ENCODE results near the gene F5. TPM values are rescaled to one million over a fixed set of nuclear protein-coding genes. Genes with fewer than 3 reads are reported as not detected.

Gene F5
- total and polyA plus RNA-seq, 2 donors (not counting 1 experiment from before 2014, with no cell fraction given), result 0.01 to 0.27 TPM

GRCh38 chr1:169517558-169518186 is 68.6 kb downstream of the F5 start:
- TF ChIP-seq, protein P1, sequence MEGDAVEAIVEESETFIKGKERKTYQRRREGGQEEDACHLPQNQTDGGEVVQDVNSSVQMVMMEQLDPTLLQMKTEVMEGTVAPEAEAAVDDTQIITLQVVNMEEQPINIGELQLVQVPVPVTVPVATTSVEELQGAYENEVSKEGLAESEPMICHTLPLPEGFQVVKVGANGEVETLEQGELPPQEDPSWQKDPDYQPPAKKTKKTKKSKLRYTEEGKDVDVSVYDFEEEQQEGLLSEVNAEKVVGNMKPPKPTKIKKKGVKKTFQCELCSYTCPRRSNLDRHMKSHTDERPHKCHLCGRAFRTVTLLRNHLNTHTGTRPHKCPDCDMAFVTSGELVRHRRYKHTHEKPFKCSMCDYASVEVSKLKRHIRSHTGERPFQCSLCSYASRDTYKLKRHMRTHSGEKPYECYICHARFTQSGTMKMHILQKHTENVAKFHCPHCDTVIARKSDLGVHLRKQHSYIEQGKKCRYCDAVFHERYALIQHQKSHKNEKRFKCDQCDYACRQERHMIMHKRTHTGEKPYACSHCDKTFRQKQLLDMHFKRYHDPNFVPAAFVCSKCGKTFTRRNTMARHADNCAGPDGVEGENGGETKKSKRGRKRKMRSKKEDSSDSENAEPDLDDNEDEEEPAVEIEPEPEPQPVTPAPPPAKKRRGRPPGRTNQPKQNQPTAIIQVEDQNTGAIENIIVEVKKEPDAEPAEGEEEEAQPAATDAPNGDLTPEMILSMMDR (IDR thresholded peaks at IDR 0.05), result no peak
- no peak for TF ChIP-seq EZH2 (IDR thresholded peaks at IDR 0.05; ENCODE audit: borderline replicate concordance, insufficient read depth, low read depth, low read length, poor library complexity, severe bottlenecking)

GRCh38 chr1:169515641-169516040 is 70.6 kb downstream of the F5 start:
- Histone ChIP-seq H3K4me3 (ENCODE audit: control extremely low read depth in 1 of 5, extremely low read depth in 1 of 5, insufficient read depth in 1 of 5, low read depth in 2 of 5, low read length in 4 of 5) (no peak overlapping the region), H3K27me3 (replicated peaks in 1 of 4; ENCODE audit: control extremely low read depth in 1 of 4, control insufficient read depth in 3 of 4, insufficient read depth in 4 of 4, low read length in 3 of 4) (no peaks in the 10 kb centered on the region), H3K4me1 (ENCODE audit: control insufficient read depth in 2 of 2, insufficient read depth in 2 of 2, low read length in 2 of 2) (no peaks in the 10 kb centered on the region), H3K36me3 (replicated peaks in 1 of 2; ENCODE audit: control extremely low read depth in 1 of 2, control insufficient read depth in 1 of 2, extremely low read depth in 1 of 2, insufficient read depth in 2 of 2, low read length in 1 of 2) (no peaks in the 10 kb centered on the region), H2AFZ (ENCODE audit: insufficient read depth, low read depth, low read length, poor library complexity, severe bottlenecking) (no peak overlapping the region), H3K9me3 (ENCODE audit: control extremely low read depth in 1 of 3, control insufficient read depth in 2 of 3, insufficient read depth in 1 of 3, low read length in 2 of 3) (no peaks in the 10 kb centered on the region), H3K9ac (ENCODE audit: low read length) (no peak overlapping the region), H3K79me2 (ENCODE audit: control insufficient read depth, insufficient read depth, low read length) (no peaks in the 10 kb centered on the region), H3K27ac (ENCODE audit: low read length in 2 of 2) (no peak overlapping the region), H3K4me2 (replicated peaks; ENCODE audit: low read depth, low read length, poor library complexity, severe bottlenecking) (no peak overlapping the region), H4K20me1 (ENCODE audit: control insufficient read depth, insufficient read depth, low read length, poor library complexity, severe bottlenecking) (no peaks in the 10 kb centered on the region)
- no peak overlapping the region for H3K4me3 Mint-ChIP-seq
- POLR2A ChIA-PET, result no interaction called here
- no peak for ATAC-seq (ENCODE audit: low read depth)
- no peaks in the 10 kb centered on the region for H3K4me1 Mint-ChIP-seq
- H3K27me3 Mint-ChIP-seq, result no peaks in the 10 kb centered on the region
- no peak for TF ChIP-seq EZH2 (IDR thresholded peaks at IDR 0.05; ENCODE audit: borderline replicate concordance, insufficient read depth, low read depth, low read length, poor library complexity, severe bottlenecking)
- TF ChIP-seq, protein P1 (IDR thresholded peaks at IDR 0.05), result no peak
- intact Hi-C loops (cut with micrococcal nuclease), result no loop called here
- H3K27ac Mint-ChIP-seq, result no peak overlapping the region
- no peak for DNase-seq
- CTCF ChIA-PET, result no interaction called here
- H3K9me3 Mint-ChIP-seq (ENCODE audit: insufficient read depth), result no peaks in the 10 kb centered on the region

More at GRCh38 chr1:169517558-169518186, 68.6 kb downstream of the F5 start:
- H3K27ac ChIP-seq (ENCODE audit: low read length in 2 of 2), result no peak overlapping the region
- no peak overlapping the region for H3K9ac ChIP-seq (ENCODE audit: low read length)
- Mint-ChIP-seq H3K27me3 (no peaks in the 10 kb centered on the region), H3K4me1 (no peaks in the 10 kb centered on the region), H3K27ac (no peak overlapping the region), H3K9me3 (ENCODE audit: insufficient read depth) (no peaks in the 10 kb centered on the region), H3K4me3 (no peak overlapping the region)
- DNase-seq (no peak), ATAC-seq (ENCODE audit: low read depth) (no peak)
- H3K9me3 ChIP-seq (ENCODE audit: control extremely low read depth in 1 of 3, control insufficient read depth in 2 of 3, insufficient read depth in 1 of 3, low read length in 2 of 3), result no peaks in the 10 kb centered on the region
- no peaks in the 10 kb centered on the region for H3K79me2 ChIP-seq (ENCODE audit: control insufficient read depth, insufficient read depth, low read length)
- H4K20me1 ChIP-seq (ENCODE audit: control insufficient read depth, insufficient read depth, low read length, poor library complexity, severe bottlenecking), result no peaks in the 10 kb centered on the region
- H3K27me3 ChIP-seq (replicated peaks in 1 of 4; ENCODE audit: control extremely low read depth in 1 of 4, control insufficient read depth in 3 of 4, insufficient read depth in 4 of 4, low read length in 3 of 4), result no peaks in the 10 kb centered on the region
- H3K4me1 ChIP-seq (ENCODE audit: control insufficient read depth in 2 of 2, insufficient read depth in 2 of 2, low read length in 2 of 2), result no peaks in the 10 kb centered on the region
- WGBS (ENCODE audit: insufficient coverage), result no CpG with 5 or more reads among the region's 2 CpGs
- no peak overlapping the region for H3K4me2 ChIP-seq (replicated peaks; ENCODE audit: low read depth, low read length, poor library complexity, severe bottlenecking)
- CTCF ChIA-PET, result interaction anchor here (1.4 kb wide), 1 partner anchor 21 kb away, joined by 4 read pairs; no protein-coding TSS in a partner anchor
- no peaks in the 10 kb centered on the region for H3K36me3 ChIP-seq (replicated peaks in 1 of 2; ENCODE audit: control extremely low read depth in 1 of 2, control insufficient read depth in 1 of 2, extremely low read depth in 1 of 2, insufficient read depth in 2 of 2, low read length in 1 of 2)
- POLR2A ChIA-PET, result no interaction called here
- intact Hi-C loops (cut with micrococcal nuclease), result no loop called here
- H2AFZ ChIP-seq (ENCODE audit: insufficient read depth, low read depth, low read length, poor library complexity, severe bottlenecking), result no peak overlapping the region
- no peak overlapping the region for H3K4me3 ChIP-seq (ENCODE audit: control extremely low read depth in 1 of 5, extremely low read depth in 1 of 5, insufficient read depth in 1 of 5, low read depth in 2 of 5, low read length in 4 of 5)
